HG02943 (cell line): Measurements from ENCODE around the gene RIPK3.
"Not testable (repeated sequence)": the region's sequence is repeated elsewhere in the genome, so short reads cannot be mapped to it uniquely, and the experiment has no call there.

ENCODE experiments used
- ATAC-seq: cut with Tn5 transposase; IDR thresholded peaks from one replicate; pipeline ENCODE4 v1.9.1; 2021; ENCODE audit warnings: mild to moderate bottlenecking, low read depth, moderate library complexity; ENCODE audit not compliant: unreplicated experiment

Gene RIPK3

DNA sequence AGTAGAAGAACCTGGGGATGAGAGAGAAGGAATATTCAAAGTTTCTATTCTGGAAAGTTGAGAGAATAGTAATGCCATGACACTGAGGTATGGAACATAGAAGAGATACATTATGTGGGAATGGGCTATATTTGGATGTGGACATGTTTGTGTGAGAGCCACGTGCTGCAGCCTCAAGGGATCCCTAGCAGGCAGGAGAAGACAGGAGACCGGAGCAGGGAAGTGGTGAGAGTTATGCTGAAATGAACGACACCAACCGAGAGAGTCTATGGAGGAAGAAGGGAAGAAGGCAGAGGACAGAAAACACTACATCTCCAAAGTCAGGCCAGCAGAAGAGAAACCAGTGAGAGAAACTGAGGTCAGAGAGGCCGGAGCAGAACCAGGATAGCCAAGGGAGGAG is 10.0 kb upstream of the RIPK3 start:
- ATAC-seq = no peak

DNA sequence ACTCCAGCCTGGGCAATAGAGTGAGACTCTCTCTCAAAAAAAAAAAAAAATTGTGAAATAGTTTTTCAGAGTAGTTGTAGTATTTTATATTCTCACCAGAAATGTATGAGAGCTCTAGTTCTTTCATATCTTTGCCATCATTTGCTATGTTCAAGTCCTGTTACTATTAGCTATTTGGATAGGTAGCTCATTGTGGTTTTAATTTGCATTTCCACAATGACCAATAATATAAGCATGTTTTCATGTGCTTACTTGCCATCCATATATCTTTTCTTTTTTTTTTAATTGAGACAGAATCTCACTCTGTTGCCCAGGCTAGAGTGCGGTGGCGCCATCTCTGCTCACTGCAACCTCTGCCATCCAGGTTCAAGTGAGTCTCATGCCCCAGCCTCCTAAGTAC is 8.4 kb upstream of the RIPK3 start:
- ATAC-seq = no peak

DNA sequence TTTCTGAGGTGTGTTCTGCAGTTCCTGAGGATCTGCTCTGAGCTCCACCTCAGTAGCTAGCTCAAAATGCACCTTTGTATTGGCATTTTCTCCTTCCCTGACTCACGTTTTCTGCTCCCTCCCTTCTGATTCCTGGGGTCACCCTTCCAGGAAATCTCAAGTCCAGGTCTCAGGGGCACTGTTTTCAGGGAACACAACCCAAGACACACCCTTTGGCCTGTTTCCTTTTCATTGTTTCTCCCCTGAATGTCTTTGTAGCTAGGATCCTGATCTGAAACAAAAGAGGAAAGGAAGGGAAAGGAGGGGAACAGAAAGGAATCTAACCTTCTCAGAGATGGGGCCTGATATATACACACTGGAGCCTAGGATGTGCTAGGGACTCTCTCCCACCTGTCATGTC is 7.3 kb upstream of the RIPK3 start:
- no peak for ATAC-seq

DNA sequence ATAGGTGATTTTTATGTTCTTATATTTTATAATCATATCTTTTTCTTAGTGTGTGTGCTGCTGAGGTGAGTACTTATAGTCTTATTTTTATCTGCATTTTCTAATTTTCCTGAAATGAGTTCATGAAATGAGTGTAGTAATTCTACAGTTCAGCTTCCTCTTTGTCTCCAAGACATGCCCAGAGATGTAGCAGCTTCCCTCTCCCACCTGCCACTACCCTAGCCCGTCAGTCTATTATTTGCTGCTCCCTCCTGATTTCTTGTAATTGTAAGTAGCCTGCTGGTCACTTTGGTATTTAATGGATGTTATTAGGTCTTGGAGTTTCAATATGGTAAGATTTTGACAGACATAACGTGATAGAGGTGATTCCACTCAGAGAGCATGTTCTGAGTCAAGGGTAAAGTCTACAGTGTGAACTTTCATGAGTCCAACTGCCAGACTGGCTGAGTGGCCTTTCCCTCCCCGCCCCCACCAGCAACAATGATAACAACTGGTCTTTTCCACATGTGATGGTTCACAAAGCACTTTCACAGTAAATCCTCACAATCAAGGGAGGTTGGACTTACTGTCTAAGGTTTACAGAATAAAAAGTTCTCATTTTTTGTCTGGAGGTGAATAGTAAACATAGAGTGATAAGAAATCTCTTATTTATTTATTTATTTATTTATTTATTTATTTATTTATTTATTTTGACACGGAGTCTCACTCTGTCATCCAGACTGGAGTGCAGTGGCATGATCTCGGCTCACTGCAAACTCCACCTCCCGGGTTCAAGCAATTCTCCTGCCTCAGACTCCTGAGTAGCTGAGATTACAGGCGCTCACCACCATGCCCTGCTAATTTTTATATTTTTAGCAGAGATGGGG is 4.2 kb upstream of the RIPK3 start:
- ATAC-seq = no peak

DNA sequence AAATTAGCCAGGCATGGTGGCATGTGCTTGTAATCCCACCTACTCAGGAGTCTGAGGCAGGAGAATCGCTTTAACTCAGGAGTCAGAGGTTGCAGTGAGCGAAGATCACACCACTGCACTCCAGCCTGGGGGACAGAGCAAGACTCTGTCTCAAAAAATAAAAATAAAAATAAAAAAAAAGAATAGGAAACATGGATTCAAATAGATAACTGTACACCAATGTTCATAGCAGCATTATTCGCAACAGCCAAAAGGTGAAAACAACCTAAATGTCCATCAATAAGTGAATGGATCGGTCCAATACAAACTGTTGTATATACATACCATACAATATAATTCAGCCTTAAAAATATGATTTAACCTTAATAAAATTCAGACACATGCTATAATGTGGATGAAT is 3.1 kb upstream of the RIPK3 start:
- ATAC-seq = no peak

DNA sequence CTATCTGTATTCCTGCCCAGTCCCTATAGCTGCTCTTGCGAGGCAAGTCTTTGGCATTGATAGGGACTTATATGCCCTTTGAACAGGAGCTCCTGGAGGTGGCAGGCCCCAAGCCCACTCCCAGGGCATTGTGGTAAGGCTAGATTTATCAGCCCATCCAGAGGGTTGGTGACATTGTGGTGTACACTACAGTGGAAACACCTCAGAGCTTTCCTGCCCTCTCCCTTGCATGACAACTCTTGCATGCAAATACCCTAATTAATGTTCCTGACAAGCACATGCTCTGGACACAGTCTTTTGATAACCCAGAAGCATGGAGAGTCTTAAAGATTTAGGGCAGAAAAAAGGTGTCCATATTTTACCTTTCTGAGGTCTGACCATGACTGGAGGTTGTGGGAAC is 815 bp upstream of the RIPK3 start:
- ATAC-seq = no peak

DNA sequence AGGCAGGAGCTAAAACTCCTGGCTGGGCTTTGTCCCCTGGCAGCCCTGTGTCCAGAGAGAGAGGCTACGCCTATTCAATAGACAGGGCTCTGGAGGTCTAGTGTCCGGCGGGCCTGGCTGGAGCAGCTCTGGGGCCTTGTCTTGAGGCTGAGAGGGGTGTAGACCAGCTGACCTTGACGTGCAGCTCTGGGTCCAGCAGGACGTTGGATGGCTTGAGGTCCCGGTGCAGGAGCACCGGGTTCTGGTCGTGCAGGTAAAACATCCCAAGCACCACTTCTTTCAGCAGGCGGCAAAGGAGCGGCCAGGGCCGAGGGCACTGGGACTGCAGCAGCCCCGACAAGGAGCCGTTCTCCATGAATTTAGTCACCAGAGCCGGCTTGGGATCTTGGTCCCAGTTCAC is 948 bp downstream of the RIPK3 start:
- ATAC-seq = no peak

DNA sequence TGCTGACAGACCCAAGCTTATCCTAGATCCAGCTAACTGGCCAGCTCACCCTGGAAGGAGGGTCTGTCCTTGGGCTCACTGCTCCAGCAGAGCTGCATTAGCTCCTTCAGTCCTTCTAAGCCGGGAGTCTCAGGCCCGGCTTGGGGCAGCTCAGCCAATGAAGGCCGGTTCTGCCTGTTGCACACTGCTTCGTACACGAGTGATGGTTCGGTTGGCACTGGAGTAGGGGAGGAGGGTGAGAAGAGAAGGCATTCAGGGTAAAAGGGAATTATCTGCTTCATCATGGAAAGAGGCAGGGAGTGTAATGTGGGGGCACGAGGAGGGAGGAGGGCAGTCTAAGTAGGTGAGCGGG is 2.0 kb downstream of the RIPK3 start:
- ATAC-seq = no peak

DNA sequence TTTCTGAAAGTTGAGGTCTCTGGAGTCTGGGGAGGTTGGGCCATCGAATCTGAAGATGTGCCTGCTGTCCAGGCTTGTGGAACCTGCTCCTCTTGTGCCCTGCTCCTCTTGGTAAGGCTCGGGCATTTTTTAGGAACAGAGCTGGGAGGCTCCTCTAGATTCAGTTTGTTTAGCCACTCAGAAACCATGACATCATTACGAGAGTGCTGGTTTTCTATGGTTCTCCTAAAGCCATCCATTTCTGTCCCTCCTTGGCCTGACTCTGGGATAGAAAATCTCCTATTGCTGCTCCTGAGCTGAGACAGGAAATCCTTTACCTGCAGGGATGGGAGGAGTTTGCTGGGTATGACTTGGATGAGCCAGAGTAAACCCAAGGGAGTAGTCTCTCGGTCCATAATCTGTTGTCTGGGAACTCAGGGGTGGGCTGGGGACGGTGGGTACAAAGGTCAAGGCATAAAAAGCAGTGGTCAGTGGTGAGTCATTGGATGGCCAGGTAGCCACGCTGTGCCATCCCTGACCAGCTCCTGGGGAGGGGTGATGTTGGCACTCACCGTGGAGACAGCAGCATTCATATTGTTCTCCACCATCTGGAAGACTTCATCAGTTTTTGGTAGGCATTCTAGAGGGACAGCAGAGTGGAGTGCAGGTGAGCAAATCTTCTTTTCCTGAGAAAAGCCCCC is 2.5 kb downstream of the RIPK3 start:
- ATAC-seq = no peak

DNA sequence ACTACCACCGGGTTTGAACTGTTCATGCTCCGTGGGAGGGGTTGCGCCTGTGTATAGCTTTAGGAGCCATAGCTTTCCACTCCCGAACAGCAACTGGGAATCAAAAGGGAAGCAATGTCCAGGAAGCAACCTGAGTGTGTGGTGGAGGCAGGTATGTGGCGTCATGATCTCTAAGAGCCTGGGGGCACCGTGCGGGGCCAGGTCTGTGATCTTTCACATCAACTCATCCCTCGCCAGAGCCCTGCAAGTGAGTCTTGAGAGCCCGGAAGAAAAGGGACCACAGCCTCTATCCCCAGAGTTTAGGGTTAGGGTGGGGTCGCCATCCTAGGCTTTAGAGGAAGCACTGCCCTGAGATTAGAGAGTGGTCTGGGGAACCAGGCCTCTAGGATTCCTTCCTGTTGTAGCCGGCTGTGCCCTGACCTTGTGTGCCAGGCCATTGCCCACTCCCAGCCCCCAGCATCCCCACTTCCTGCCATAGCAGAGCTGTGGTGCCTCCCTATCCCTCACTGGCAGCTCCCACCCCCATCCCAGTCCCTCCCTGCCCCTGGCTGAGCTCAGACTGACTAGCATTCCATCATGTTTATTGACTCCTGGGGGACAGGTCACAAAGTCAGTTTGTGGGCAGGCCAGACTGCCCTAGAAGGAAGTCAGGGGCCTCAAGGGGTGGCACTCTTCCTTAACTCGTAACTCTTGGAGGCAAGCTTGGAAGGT is 4.2 kb downstream of the RIPK3 start:
- ATAC-seq = no peak

DNA sequence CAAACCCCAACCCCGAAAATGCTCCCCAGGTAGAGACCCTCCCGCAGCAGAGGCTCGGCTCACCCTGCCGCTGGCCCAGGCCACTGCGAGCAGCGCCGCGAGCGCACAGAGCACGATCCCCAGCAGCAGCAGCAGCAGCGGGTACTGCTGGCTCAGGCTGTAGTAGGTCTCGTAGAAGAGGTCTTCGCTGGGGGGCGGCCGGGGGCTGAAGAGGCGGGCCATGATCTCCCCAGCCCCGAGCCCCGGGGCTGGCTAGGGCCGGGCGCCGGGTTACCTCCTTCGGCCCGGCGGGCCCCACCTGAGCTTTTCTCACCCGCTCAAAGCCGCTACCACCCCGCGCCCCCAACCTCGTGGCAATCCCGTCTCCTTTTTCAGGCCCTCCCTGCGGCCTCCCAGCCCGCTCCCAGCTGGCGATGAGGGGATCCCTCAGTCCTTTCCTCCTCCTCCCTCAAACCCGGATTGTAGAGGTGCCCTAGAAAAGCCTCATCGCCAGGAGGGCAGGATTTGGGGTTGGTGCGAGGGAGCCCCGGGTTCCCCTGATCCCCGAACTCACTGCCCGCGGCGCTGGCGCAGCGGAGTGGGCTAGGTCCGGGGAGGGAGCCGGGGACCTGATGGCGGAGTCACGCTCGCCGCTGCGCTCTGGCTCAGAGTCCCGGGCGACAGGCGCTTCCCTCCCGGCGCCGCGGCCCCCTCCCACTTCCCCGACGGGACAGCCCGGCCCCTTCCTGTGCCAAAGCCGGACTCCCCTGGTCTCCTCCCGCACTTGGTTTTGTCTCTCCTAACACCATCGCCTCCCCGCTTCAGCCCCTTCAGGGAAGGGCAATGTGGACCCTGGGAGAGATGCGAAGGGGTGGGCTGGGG is 5.1 kb downstream of the RIPK3 start, which contains the start of gene ADCY4:
ADCY4 (minus strand) TSS at position 641 of the 861 bp plus-strand sequence; CDS start at position 222, 419 bp downstream.
- no peak for ATAC-seq

DNA sequence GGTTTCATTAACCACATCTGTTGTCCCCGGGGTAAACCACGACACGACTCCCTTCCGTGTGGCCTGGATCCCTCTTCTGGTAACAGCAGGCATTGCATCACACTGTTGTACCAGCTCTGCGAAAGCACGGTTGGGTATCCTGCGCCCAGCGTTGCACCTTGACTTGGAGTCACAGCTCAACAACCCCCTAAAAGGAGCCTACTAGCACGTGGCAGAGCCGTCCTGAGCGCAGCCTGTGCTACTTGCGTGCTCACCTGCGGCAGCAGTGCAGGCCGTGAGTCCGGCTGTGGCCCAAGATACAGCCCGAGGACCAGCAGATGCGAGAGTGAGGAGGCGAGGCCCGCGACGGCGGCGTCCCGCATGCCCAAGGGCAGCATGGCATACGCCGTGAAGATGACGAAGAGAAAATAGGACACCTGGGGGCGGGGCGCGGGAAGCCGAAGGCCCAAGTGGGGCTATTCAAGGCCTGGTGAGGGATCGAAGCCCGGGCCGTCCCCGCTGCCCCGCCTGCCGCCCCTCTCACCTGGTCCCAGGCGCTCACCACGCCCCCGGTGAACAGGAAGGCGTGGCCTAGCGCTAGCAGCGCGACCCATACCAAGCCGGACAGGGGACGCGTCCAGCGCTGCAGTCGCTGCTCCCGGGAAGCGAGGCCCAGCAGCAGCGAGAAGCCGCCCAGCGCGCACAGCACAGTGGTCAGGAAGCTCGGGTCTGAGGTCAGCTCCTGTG is 7.4 kb downstream of the RIPK3 start:
- ATAC-seq = peak; percentile 71

DNA sequence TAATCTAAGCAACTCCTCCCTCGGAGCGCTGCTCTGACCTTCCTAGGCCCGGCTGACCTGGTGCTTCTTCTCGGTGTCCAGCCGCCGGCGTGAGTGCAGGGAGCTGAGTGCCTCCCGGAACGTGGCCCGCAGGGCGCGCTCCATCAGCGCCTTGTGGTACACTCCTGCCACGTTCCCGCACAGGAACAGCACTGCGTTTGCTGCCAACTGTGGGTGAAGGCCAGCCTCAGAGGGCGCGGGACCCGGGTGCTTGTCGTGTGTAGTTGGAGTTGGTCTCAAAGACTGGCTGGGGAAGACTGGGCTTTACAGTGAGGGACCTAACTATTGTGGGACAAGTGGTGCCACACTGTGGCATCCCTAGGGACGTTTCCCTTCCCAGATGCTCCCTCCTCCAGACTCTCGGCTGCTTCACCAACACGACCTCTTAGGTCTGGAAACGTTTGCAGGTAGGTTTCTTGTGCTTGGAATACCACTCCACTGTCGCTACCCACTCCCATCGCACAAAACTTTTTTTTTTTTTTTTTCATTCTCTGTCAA is 8.0 kb downstream of the RIPK3 start:
- peak; percentile 7 for ATAC-seq

DNA sequence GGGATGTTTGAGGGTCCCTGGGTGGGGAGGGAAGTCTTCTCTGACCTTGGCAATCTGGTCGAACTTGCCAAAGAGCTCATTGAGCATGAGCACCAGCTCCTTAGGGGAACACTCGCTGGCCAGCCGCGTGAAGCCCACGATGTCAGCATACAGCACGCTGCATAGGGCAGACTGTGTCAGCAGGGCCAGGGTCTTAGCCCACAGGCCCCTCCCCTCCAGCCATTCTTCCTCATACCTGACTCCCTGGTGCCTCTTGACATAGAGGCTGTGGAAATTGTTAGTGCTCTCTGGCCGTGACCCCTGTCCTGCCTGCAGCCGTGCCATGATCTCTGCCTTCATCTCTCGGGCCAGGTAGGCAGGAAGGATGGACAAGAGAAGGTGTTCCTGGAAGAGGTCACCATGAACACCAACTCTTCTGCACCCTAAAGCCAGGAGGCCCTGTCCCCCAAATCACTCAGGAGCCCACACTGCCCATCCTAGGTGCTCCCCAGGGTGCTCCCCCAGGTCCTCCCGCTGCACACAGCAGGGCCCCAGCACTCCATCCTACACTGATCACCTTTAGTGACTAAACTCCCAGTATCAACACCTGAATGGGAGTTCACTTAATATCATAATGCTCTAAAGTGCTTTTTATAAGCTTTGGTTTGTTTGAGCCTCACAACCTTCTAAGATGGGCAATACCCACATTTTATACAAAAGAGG is 8.7 kb downstream of the RIPK3 start:
- ATAC-seq = no peak

DNA sequence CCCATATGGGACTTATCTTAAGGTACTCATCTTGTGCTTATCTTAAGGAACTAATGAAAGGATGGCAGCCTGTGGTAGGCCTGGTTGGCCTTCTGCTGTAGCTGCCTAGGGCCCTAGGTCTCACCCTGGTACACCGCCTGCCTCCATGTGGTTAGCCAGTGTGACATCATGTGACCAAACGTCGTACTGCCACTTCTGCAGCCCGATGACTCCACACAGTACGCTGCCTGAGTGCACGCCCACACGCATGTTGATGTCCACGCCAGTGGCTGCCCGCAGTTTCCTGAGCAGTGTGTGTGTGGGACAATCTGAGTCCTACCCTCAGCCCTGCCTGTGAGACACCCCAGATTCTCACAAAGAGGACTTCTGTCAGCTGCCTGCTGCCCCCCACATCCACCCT is 10.1 kb downstream of the RIPK3 start:
- ATAC-seq = no peak

DNA sequence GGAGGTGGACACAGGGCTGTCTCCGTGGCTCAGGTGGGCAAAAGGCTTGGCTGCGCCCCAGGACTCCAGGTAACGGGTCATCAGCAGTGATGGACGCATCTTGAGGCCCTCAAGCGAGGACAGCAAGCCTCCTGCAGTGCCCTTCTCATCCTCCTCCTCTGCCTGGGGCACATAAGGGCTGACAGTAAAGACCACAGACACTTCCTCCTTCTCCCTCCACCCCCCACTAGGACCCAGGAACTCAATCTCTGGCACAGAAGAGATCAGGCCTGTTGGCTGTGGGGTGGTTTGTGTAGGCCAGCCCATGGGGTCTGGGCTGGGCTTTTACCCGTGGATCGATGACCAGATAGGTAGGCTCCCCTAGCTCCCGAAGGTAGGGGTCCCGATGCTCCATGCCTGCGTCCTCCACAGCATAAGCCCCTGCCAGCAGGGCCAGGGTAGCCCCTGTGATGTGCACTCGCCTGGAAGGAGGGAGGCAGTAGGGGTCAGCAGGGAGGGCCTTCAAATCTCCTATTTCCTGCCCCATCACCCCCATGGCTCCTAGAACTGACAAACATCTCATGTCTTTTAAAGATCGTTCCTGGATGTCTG is 10.6 kb downstream of the RIPK3 start:
- no peak for ATAC-seq

DNA sequence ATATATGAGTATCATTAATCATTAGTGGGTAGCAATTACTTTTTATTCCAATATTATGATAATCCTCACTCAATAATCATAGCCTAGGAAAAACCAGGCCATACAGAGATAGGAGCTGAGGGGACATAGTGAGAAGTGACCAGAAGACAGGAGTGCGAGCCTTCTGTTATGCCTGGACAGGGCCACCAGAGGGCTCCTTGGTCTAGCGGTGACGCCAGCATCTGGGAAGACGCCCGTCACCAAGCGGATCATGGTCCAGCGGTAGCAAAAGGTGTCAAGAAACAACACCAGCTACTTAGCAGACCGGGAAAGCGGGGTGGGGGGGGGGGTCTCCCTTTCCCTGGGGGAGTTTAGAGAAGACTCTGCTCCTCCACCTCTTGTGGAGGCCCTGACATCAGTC is 11.9 kb downstream of the RIPK3 start:
- not testable (repeated sequence) for ATAC-seq

DNA sequence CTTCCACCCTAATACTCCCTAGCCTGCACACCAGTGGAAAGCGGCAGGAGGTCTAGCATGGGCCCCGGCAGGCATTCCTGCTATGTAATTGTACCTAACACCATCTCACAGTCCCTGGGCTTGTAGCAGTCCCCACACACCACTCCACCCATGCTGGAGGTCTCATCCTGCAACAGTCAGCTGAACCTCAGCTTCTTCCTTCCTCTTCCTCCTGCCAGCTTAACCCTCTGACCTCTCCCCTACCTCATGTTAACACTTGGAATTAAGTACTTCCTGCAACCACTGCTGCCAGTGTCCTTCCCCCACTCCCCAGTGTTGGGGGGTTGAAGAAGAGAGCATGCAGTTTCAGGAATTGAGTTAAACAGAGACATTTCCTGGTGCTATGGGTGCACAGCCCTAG is 12.5 kb downstream of the RIPK3 start:
- ATAC-seq = no peak

DNA sequence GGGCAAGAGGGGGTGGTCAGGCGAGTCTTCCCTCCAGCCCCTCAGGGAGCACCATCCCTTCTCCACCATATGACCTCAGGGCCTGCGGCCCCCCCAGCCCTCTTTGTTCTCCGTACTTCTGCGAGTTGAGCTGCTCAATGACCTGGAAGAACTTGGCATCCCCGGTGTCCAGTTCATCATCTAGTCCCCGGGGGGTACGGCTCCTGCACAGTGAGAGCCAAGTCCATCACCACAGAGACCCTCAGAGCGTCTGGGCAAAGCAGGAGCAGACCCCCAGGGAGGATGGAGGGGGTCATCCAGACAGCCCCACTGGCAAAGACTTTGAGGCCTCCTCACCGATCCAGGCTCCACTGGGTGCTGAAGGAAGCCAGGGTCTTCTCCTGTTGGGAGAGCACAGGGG is 13.8 kb downstream of the RIPK3 start:
- ATAC-seq = no peak
